ENCODE data around the gene ISM1.

DNA sequence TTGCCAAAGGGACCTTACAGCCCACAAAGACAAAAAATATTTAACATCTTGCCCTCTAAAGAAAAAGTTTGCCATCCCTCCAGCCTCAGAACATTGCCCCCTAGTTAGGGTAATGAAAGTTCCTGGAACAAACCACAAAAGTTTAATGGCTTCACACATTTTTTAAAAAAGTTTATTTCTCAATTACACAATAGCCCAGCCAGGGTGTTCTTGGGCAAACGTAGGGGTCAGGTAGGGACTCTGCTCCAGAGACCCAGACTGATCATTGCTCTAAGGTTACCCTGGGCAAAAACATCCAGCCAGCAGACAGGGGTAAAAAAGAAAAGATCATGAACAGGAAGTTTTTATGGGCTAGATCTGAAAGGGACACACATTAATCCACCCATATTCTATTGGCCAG lies 4.5 kb upstream of the ISM1 start:
- TF ChIP-seq, protein P1, sequence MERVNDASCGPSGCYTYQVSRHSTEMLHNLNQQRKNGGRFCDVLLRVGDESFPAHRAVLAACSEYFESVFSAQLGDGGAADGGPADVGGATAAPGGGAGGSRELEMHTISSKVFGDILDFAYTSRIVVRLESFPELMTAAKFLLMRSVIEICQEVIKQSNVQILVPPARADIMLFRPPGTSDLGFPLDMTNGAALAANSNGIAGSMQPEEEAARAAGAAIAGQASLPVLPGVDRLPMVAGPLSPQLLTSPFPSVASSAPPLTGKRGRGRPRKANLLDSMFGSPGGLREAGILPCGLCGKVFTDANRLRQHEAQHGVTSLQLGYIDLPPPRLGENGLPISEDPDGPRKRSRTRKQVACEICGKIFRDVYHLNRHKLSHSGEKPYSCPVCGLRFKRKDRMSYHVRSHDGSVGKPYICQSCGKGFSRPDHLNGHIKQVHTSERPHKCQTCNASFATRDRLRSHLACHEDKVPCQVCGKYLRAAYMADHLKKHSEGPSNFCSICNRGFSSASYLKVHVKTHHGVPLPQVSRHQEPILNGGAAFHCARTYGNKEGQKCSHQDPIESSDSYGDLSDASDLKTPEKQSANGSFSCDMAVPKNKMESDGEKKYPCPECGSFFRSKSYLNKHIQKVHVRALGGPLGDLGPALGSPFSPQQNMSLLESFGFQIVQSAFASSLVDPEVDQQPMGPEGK (CRISPR knock-in tag; IDR thresholded peaks at IDR 0.05; ENCODE audit: borderline replicate concordance), result no peak
- no peak for TF ChIP-seq ESRRG (CRISPR knock-in tag; IDR thresholded peaks at IDR 0.05)
- no peak for TF ChIP-seq ZNF8 (CRISPR knock-in tag; IDR thresholded peaks at IDR 0.05)
- TF ChIP-seq, protein P2, sequence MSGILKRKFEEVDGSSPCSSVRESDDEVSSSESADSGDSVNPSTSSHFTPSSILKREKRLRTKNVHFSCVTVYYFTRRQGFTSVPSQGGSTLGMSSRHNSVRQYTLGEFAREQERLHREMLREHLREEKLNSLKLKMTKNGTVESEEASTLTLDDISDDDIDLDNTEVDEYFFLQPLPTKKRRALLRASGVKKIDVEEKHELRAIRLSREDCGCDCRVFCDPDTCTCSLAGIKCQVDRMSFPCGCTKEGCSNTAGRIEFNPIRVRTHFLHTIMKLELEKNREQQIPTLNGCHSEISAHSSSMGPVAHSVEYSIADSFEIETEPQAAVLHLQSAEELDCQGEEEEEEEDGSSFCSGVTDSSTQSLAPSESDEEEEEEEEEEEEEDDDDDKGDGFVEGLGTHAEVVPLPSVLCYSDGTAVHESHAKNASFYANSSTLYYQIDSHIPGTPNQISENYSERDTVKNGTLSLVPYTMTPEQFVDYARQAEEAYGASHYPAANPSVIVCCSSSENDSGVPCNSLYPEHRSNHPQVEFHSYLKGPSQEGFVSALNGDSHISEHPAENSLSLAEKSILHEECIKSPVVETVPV (CRISPR knock-in tag; IDR thresholded peaks at IDR 0.05), result no peak
- no peak for TF ChIP-seq ZFP3 (CRISPR knock-in tag; IDR thresholded peaks at IDR 0.05)
- no peak for TF ChIP-seq BACH2 (CRISPR knock-in tag; IDR thresholded peaks at IDR 0.05; ENCODE audit: borderline replicate concordance)
- TF ChIP-seq SNAI2 (CRISPR knock-in tag; IDR thresholded peaks at IDR 0.05), result no peak
- no peak for TF ChIP-seq ZNF70 (CRISPR knock-in tag; IDR thresholded peaks at IDR 0.05)
- TF ChIP-seq, protein P3, sequence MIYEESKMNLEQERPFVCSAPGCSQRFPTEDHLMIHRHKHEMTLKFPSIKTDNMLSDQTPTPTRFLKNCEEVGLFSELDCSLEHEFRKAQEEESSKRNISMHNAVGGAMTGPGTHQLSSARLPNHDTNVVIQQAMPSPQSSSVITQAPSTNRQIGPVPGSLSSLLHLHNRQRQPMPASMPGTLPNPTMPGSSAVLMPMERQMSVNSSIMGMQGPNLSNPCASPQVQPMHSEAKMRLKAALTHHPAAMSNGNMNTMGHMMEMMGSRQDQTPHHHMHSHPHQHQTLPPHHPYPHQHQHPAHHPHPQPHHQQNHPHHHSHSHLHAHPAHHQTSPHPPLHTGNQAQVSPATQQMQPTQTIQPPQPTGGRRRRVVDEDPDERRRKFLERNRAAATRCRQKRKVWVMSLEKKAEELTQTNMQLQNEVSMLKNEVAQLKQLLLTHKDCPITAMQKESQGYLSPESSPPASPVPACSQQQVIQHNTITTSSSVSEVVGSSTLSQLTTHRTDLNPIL (CRISPR knock-in tag; IDR thresholded peaks at IDR 0.05; ENCODE audit: low read depth), result no peak
